PC-3 (cell line): ENCODE data around the gene SMAD7. TPM values are rescaled to one million over a fixed set of nuclear protein-coding genes. Genes with fewer than 3 reads are reported as not detected.

Experiments used
- ATAC-seq: fragments of 200-7000 bp; cut with Tn5 transposase; 2 replicates; pipeline ENCODE4 v1.9.1; 2020; ENCODE audit warnings: mild to moderate bottlenecking, moderate library complexity
- BruUV-seq: library from RNA; stranded (reverse); fragments of 400-500 nt; replicated peaks from 2 replicates; lab custom pipeline; 2021; lab: Mats Ljungman, UMichigan
- CTCF ChIA-PET: fragments of 300-600 bp; sonication (Branson Sonifier 250); formaldehyde crosslinking; loops from one replicate; lab custom pipeline; 2022; ENCODE audit warnings: antibody characterized with exemption; lab: Charles Lee
- POLR2A ChIA-PET: fragments of 300-600 bp; sonication (Branson Sonifier 250); formaldehyde crosslinking; loops from one replicate; lab custom pipeline; 2022; ENCODE audit warnings: antibody characterized with exemption; ENCODE audit not compliant: unreplicated experiment; lab: Charles Lee
- DNase-seq: peaks from one replicate; pipeline ENCODE4 v3.0.0-alpha.2; 2015
- H2AFZ ChIP-seq: fragments of 300-600 bp; sonication (generic); 2 replicates; pipeline ENCODE4 v1.6.0; 2016; ENCODE audit warnings: antibody characterized with exemption, low read length
- H3F3A ChIP-seq: fragments of 300-600 bp; sonication (generic); one replicate; pipeline ENCODE4 v1.6.0; 2017; ENCODE audit warnings: antibody characterized with exemption, low read length, control low read depth, mild to moderate bottlenecking; ENCODE audit not compliant: unreplicated experiment
- H3K27ac ChIP-seq: fragments of 300-600 bp; sonication (generic); 2 replicates; pipeline ENCODE4 v1.5.1; 2016; ENCODE audit warnings: mild to moderate bottlenecking, low read length
- H3K27me3 ChIP-seq: fragments of 300-600 bp; sonication (generic); 2 replicates; pipeline ENCODE4 v1.6.1; 2016; ENCODE audit warnings: low read length, mixed read lengths
- H3K36me3 ChIP-seq: fragments of 300-600 bp; sonication (generic); 2 replicates; pipeline ENCODE4 v1.6.1; 2016; ENCODE audit warnings: low read depth, mixed run types, low read length, mixed read lengths
- H3K4me1 ChIP-seq: fragments of 300-600 bp; sonication (generic); 2 replicates; pipeline ENCODE4 v1.5.1; 2016; ENCODE audit warnings: low read length; ENCODE audit not compliant: insufficient read depth
- H3K4me2 ChIP-seq: fragments of 300-600 bp; sonication (generic); 2 replicates; pipeline ENCODE4 v1.6.0; 2016; ENCODE audit warnings: low read length
- H3K4me3 ChIP-seq: fragments of 300-600 bp; sonication (generic); 2 replicates; pipeline ENCODE4 v1.5.1; 2016; ENCODE audit warnings: mild to moderate bottlenecking, low read length, mixed read lengths
- H3K79me2 ChIP-seq: fragments of 300-600 bp; sonication (generic); 2 replicates; pipeline ENCODE4 v1.6.1; 2017; ENCODE audit warnings: low read length, mixed read lengths
- H3K9ac ChIP-seq: fragments of 300-600 bp; sonication (generic); 2 replicates; pipeline ENCODE4 v1.6.0; 2016; ENCODE audit warnings: mild to moderate bottlenecking, low read length
- H3K9me2 ChIP-seq: fragments of 300-600 bp; sonication (generic); replicated peaks from 2 replicates; pipeline ENCODE4 v1.6.1; 2016; ENCODE audit warnings: mixed run types, low read length, mixed read lengths
- H3K9me3 ChIP-seq: fragments of 300-600 bp; sonication (generic); 2 replicates; pipeline ENCODE4 v1.6.1; 2016; ENCODE audit warnings: low read length, mixed read lengths
- H4K20me1 ChIP-seq: fragments of 300-600 bp; sonication (generic); 2 replicates; pipeline ENCODE4 v1.6.1; 2016; ENCODE audit warnings: low read length, mixed read lengths
- CTCF ChIP-seq: fragments of 300-600 bp; sonication (generic); conservative IDR thresholded peaks from 2 replicates; pipeline ENCODE4 v1.5.1; 2017; ENCODE audit warnings: antibody characterized with exemption, low read depth, mild to moderate bottlenecking, low read length
- EZH2 ChIP-seq: fragments of 300-600 bp; sonication (generic); IDR thresholded peaks from one replicate; pipeline ENCODE4 v1.6.1; 2017; ENCODE audit warnings: antibody characterized with exemption, mild to moderate bottlenecking, low read length; ENCODE audit not compliant: unreplicated experiment
- EZH2phosphoT487 ChIP-seq: fragments of 300-600 bp; sonication (generic); IDR thresholded peaks from 2 replicates; pipeline ENCODE4 v1.6.1; 2018; ENCODE audit warnings: mild to moderate bottlenecking, antibody characterized with exemption, low read length, borderline replicate concordance
- intact Hi-C: fragments of 100-400 bp; cut with micrococcal nuclease; formaldehyde crosslinking; loops from 2 replicates; pipeline ENCODE4 v1.9.0; 2023
- total RNA-seq: library from RNA; depleted of rRNA; stranded (reverse); fragments of >200 nt; gene quantifications from 2 replicates; pipeline ENCODE4 v1.2.3, GENCODE V29; 2014

SMAD7 gene
- total RNA-seq, 1 experiment from 2014 or later, result 9.4 TPM

GRCh38 chr18:48937869-48938750 is 12.7 kb downstream of the SMAD7 start:
- H3K9me2 ChIP-seq, result no peaks in the 10 kb centered on the region
- H3K4me3 ChIP-seq, result no peak overlapping the region
- no TSS peak for BruUV-seq
- H3K9me3 ChIP-seq, result no peaks in the 10 kb centered on the region
- H3K4me2 ChIP-seq, result no peak overlapping the region
- H3K36me3 ChIP-seq, result no peaks in the 10 kb centered on the region
- H2AFZ ChIP-seq, result no peak overlapping the region
- TF ChIP-seq CTCF (no peak), EZH2phosphoT487 (no peak), EZH2 (no peak)
- DNase-seq, result no peak
- ChIA-PET CTCF (interaction anchor here (0.6 kb wide), 2 partner anchors 20 to 1677 kb away, joined by 4 to 11 read pairs; no protein-coding TSS in a partner anchor), POLR2A (no interaction called here)
- no peaks in the 10 kb centered on the region for H4K20me1 ChIP-seq
- no peak for ATAC-seq
- H3K79me2 ChIP-seq, result peaks cover 8% of the 10 kb centered on the region
- H3K27me3 ChIP-seq, result no peaks in the 10 kb centered on the region
- intact Hi-C loops, result no loop called here
- H3K4me1 ChIP-seq, result peaks cover 24% of the 10 kb centered on the region
- no peak overlapping the region for H3K9ac ChIP-seq
- no peak overlapping the region for H3K27ac ChIP-seq
- no peaks in the 10 kb centered on the region for H3F3A ChIP-seq

- ChIA-PET CTCF (no interaction called here), POLR2A (no interaction called here)
- H3K9me3 ChIP-seq, result no peaks in the 10 kb centered on the region
- TF ChIP-seq EZH2phosphoT487 (no peak), EZH2 (no peak), CTCF (no peak)
- H3K27ac ChIP-seq, result no peak overlapping the region
- no peaks in the 10 kb centered on the region for H3K36me3 ChIP-seq
- no peak overlapping the region for H3K9ac ChIP-seq
- no peaks in the 10 kb centered on the region for H3K79me2 ChIP-seq
- no TSS peak for BruUV-seq
- no peaks in the 10 kb centered on the region for H3K27me3 ChIP-seq
- H3K4me2 ChIP-seq, result no peak overlapping the region
- no peaks in the 10 kb centered on the region for H3F3A ChIP-seq
- DNase-seq (no peak), ATAC-seq (no peak)
- H3K4me1 ChIP-seq, result peaks cover 7% of the 10 kb centered on the region; the same call in 1 of the 2 replicates
- H3K4me3 ChIP-seq, result no peak overlapping the region
- H3K9me2 ChIP-seq, result no peaks in the 10 kb centered on the region
- no peaks in the 10 kb centered on the region for H4K20me1 ChIP-seq
- intact Hi-C loops, result no loop called here
- no peak overlapping the region for H2AFZ ChIP-seq
Observed at GRCh38 chr18:48935433-48935774, 15.4 kb downstream of the SMAD7 start.
